Testis (tissue), 2 donors: ENCODE measurements around the gene HELZ.

Experiments
- POLR2A ChIP-seq: fragments of 450-650 bp; IDR thresholded peaks from one replicate; pipeline ENCODE4 v1.6.1; 2017; ENCODE audit warnings: antibody characterized with exemption, mild to moderate bottlenecking, moderate library complexity
- TF ChIP-seq, protein P1 (sequence below), 3 experiments: fragments of 450-650 bp in 2 of 3; fragments of 200-600 bp in 1 of 3; sonication (generic) in 1 of 3; IDR thresholded peaks; one replicate each; pipeline ENCODE4 v1.5.1; 2016 to 2019; ENCODE audit warnings: antibody characterized with exemption in 3 of 3, mild to moderate bottlenecking in 2 of 3, moderate library complexity in 1 of 3

DNA sequence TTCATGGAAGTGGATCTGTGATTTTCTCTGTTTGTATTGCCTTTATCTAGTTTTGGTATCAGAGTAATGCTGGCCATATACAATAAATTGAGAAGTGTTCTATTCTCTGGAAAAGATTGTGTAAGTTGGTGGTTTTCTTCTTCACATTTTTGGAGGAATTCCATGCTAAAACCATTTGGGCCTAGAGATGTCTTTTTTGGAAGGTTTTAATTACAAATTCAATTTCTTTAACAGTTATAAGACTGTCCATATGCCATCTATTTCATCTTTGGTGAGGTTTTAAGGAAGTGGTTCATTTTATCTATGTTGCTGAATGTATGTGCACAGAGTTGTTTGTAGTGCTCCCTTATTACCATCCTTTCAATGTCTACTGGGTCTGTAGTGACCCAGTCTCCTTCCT, 154.7 kb downstream of the HELZ start:
- TF ChIP-seq, protein P1, sequence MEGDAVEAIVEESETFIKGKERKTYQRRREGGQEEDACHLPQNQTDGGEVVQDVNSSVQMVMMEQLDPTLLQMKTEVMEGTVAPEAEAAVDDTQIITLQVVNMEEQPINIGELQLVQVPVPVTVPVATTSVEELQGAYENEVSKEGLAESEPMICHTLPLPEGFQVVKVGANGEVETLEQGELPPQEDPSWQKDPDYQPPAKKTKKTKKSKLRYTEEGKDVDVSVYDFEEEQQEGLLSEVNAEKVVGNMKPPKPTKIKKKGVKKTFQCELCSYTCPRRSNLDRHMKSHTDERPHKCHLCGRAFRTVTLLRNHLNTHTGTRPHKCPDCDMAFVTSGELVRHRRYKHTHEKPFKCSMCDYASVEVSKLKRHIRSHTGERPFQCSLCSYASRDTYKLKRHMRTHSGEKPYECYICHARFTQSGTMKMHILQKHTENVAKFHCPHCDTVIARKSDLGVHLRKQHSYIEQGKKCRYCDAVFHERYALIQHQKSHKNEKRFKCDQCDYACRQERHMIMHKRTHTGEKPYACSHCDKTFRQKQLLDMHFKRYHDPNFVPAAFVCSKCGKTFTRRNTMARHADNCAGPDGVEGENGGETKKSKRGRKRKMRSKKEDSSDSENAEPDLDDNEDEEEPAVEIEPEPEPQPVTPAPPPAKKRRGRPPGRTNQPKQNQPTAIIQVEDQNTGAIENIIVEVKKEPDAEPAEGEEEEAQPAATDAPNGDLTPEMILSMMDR (IDR thresholded peaks at IDR 0.05), result no peak
- TF ChIP-seq POLR2A, result no peak
